Activated CD8-positive, alpha-beta T cell treated with anti-CD3 and anti-CD28 coated beads, Interleukin-2, amount 10 ng/mL, durations not matched to agents 7 days and 5 days (primary cell): Measurements from ENCODE around the gene CYB5D1. TPM values are rescaled to one million over a fixed set of nuclear protein-coding genes. Genes with fewer than 3 reads are reported as not detected.

Experiments
- ATAC-seq: fragments of 150-1000 bp; cut with Tn5 transposase; one replicate; pipeline ENCODE4 v1.10.0; 2021; ENCODE audit warnings: moderate library complexity
- CTCF ChIA-PET: fragments of 350-600 bp; sonication (Branson Sonifier 250); formaldehyde crosslinking; loops from one replicate; lab custom pipeline; 2021; ENCODE audit warnings: antibody characterized with exemption; lab: Charles Lee
- POLR2A ChIA-PET: fragments of 350-600 bp; sonication (Branson Sonifier 250); formaldehyde crosslinking; loops from one replicate; lab custom pipeline; 2021; ENCODE audit warnings: antibody characterized with exemption; lab: Charles Lee
- DNase-seq: peaks from one replicate; pipeline ENCODE4 v3.0.0-alpha.2; 2020
- H3K27ac Mint-ChIP-seq: one replicate; pipeline ENCODE4 v1.8.0; 2021; ENCODE audit warnings: mild to moderate bottlenecking, mixed read lengths
- H3K27me3 Mint-ChIP-seq: one replicate; pipeline ENCODE4 v1.8.0; 2021; ENCODE audit warnings: low read depth, mixed read lengths
- H3K36me3 Mint-ChIP-seq: one replicate; pipeline ENCODE4 v1.8.0; 2021; ENCODE audit warnings: low read depth, mixed read lengths
- H3K4me1 Mint-ChIP-seq: one replicate; pipeline ENCODE4 v1.8.0; 2021; ENCODE audit warnings: low read depth, mixed read lengths
- H3K4me3 Mint-ChIP-seq: one replicate; pipeline ENCODE4 v1.8.0; 2021; ENCODE audit warnings: mild to moderate bottlenecking, mixed read lengths
- H3K9me3 Mint-ChIP-seq: one replicate; pipeline ENCODE4 v1.8.0; 2022; ENCODE audit warnings: mixed read lengths; ENCODE audit not compliant: insufficient read depth
- total RNA-seq, 2 experiments: library from RNA; stranded (reverse); gene quantifications; one replicate each; pipeline ENCODE4 v1.2.3, GENCODE V29; 2021

Gene CYB5D1
- total RNA-seq, 2 experiments from 2014 or later, result 9.8 to 11.2 TPM

DNA sequence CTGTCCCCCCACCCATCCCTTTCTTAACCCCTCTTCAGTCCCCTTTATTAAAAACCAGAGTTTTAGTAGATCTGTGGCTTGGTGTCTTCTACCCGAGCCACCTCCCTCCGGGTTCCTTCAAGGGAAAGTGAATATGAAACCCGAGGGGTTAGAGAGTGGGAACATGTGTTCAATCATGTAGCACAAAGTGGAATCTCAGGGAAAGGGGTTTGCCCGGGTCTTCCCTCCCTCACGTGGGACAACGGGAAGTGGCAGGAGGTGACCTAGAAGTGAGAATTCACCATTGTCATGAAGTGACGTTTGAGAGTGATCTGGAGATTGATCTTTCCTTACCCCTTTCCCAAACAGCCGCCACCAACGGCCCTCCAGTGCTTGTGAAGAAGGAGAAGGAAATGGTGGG lies 53.3 kb downstream of the CYB5D1 start:
- ChIA-PET CTCF (interaction anchor here (1.5 to 11.0 kb wide), 5 partner anchors 11 to 77 kb away, joined by 3 to 237 read pairs (median 9); no protein-coding TSS in a partner anchor), POLR2A (no interaction called here)
- Mint-ChIP-seq H3K36me3 (peaks cover 52% of the 10 kb centered on the region), H3K27ac (no peak overlapping the region), H3K9me3 (no peaks in the 10 kb centered on the region), H3K4me3 (no peak overlapping the region), H3K4me1 (peaks cover 25% of the 10 kb centered on the region), H3K27me3 (no peaks in the 10 kb centered on the region)
- ATAC-seq (no peak), DNase-seq (no peak)

Other genes with a start within 250 kb of the CYB5D1 start
- gene FXR2, start 243.1 kb upstream of the CYB5D1 start, total RNA-seq, result 10 to 100 TPM; 27.6 to 31.8 TPM
- 10 to 100 TPM; 18.2 to 21.4 TPM for gene SAT2, start 230.2 kb upstream of the CYB5D1 start, total RNA-seq
- not detected for gene SHBG, start 227.9 kb upstream of the CYB5D1 start, total RNA-seq
- gene ATP1B2, start 207.1 kb upstream of the CYB5D1 start, total RNA-seq, result not detected
- gene TP53, start 170.5 kb upstream of the CYB5D1 start, total RNA-seq, result 100 to 1,000 TPM; 131 to 136 TPM
- 10 to 100 TPM; 27.1 to 29.3 TPM for gene WRAP53, start 169.5 kb upstream of the CYB5D1 start, total RNA-seq
- gene EFNB3, start 152.8 kb upstream of the CYB5D1 start, total RNA-seq, result not detected
- not detected for gene DNAH2, start 140.3 kb upstream of the CYB5D1 start, total RNA-seq
- 10 to 100 TPM; 12.4 to 12.6 TPM for gene KDM6B, start 23.8 kb upstream of the CYB5D1 start, total RNA-seq
- gene TMEM88, start 2.9 kb upstream of the CYB5D1 start, total RNA-seq, result 1 to 10 TPM in 1 of 2 experiments, under 1 TPM in 1; 0.87 to 1.2 TPM
- gene NAA38, start 444 bp upstream of the CYB5D1 start, total RNA-seq, result 10 to 100 TPM; 92.7 to 93.1 TPM
- gene CHD3, start 30.8 kb downstream of the CYB5D1 start, total RNA-seq, result 100 to 1,000 TPM; 125 to 129 TPM
- gene RNF227, start 58.3 kb downstream of the CYB5D1 start, total RNA-seq, result 1 to 10 TPM; 4.2 TPM
- gene KCNAB3, start 71.9 kb downstream of the CYB5D1 start, total RNA-seq, result 10 to 100 TPM in 1 of 2 experiments, 1 to 10 TPM in 1; 8.8 to 10.3 TPM
- 100 to 1,000 TPM; 248 to 278 TPM for gene TRAPPC1, start 73.9 kb downstream of the CYB5D1 start, total RNA-seq
- 10 to 100 TPM; 66.7 to 76.5 TPM for gene CNTROB, start 74.2 kb downstream of the CYB5D1 start, total RNA-seq
- gene GUCY2D, start 144.6 kb downstream of the CYB5D1 start, total RNA-seq, result not detected
- not detected for gene ALOX15B, start 181.1 kb downstream of the CYB5D1 start, total RNA-seq
- under 1 TPM; 0.26 to 0.47 TPM for gene ALOX12B, start 229.7 kb downstream of the CYB5D1 start, total RNA-seq